PFSK-1 (cell line): ENCODE measurements around the gene NCAPD3.

ENCODE experiments used
- FOXP2 ChIP-seq: optimal IDR thresholded peaks from 2 replicates; pipeline ENCODE3; 2011; ENCODE audit warnings: borderline replicate concordance, control low read depth, inconsistent platforms; ENCODE audit not compliant: insufficient read depth; ENCODE audit errors: extremely low read length, extremely low read depth
- POLR2AphosphoS5 ChIP-seq: IDR thresholded peaks from 2 replicates; pipeline ENCODE4 v1.6.1; 2012; ENCODE audit warnings: low read depth, mild to moderate bottlenecking, control low read depth, low read length, moderate library complexity
- SIN3A ChIP-seq: IDR thresholded peaks from 2 replicates; pipeline ENCODE4 v1.6.1; 2012; ENCODE audit warnings: mild to moderate bottlenecking, low read length, moderate library complexity, borderline replicate concordance; ENCODE audit not compliant: insufficient read depth
- TAF1 ChIP-seq: IDR thresholded peaks from 2 replicates; pipeline ENCODE4 v1.6.1; 2012; ENCODE audit warnings: low read length, control low read depth, borderline replicate concordance; ENCODE audit not compliant: insufficient read depth
- TF ChIP-seq, protein P1 (sequence below), 2 experiments: IDR thresholded peaks; 2 replicates each; pipeline versions ENCODE4 v1.6.1 to v1.8.0; 2011 to 2012; ENCODE audit warnings: low read depth in 2 of 2, low read length in 2 of 2, control low read depth in 1 of 2, inconsistent platforms in 1 of 2, mild to moderate bottlenecking in 1 of 2, moderate library complexity in 1 of 2; ENCODE audit not compliant: insufficient read depth in 1 of 2

NCAPD3 gene

DNA sequence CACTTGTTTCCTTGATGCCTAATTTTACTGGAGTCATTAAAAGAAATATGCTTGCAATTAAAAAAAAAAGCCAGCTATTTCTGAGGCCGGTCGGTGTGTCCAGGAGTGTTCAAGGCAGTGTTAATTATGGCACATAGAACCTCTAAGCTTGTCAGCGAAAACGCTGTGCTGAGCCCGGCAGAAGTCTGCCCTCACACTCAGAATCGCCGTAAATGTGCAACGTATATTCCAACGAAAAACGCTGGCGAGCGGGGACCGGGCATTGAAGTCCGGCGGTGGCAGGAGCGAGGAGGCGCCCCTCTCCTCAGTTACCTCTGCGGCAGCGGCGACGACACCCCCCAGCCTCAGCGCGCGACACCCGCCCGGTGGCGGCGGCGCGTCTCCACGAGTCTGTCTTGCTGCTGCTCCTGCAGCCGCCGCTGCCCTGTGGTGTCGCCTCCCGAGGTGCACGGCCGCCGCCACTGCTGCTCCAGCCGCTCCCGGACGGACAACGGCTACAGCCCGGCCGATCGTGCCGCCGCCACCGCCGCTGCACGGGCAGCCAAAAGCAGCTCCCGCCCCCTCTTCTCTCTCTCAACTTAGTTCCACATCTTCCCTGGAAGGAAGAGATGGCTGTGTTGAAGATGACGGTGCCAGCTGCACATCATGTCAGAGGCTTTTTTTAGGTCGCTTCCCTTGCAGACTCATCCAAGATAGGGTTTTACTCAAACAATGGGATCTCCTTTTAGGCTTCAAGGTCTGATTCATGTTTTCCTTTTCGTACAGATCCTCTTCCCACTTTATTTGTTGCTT lies 98.9 kb downstream of the NCAPD3 start:
- TF ChIP-seq TAF1 (no peak), SIN3A (no peak), FOXP2 (no peak), POLR2AphosphoS5 (no peak)
- TF ChIP-seq, protein P1, sequence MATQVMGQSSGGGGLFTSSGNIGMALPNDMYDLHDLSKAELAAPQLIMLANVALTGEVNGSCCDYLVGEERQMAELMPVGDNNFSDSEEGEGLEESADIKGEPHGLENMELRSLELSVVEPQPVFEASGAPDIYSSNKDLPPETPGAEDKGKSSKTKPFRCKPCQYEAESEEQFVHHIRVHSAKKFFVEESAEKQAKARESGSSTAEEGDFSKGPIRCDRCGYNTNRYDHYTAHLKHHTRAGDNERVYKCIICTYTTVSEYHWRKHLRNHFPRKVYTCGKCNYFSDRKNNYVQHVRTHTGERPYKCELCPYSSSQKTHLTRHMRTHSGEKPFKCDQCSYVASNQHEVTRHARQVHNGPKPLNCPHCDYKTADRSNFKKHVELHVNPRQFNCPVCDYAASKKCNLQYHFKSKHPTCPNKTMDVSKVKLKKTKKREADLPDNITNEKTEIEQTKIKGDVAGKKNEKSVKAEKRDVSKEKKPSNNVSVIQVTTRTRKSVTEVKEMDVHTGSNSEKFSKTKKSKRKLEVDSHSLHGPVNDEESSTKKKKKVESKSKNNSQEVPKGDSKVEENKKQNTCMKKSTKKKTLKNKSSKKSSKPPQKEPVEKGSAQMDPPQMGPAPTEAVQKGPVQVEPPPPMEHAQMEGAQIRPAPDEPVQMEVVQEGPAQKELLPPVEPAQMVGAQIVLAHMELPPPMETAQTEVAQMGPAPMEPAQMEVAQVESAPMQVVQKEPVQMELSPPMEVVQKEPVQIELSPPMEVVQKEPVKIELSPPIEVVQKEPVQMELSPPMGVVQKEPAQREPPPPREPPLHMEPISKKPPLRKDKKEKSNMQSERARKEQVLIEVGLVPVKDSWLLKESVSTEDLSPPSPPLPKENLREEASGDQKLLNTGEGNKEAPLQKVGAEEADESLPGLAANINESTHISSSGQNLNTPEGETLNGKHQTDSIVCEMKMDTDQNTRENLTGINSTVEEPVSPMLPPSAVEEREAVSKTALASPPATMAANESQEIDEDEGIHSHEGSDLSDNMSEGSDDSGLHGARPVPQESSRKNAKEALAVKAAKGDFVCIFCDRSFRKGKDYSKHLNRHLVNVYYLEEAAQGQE (IDR thresholded peaks at IDR 0.05; ENCODE audit: insufficient read depth in 1 of 2, low read depth in 2 of 2, low read length in 2 of 2) = no peak

GRCh38 chr11:134120921-134121526 lies 102.7 kb downstream of the NCAPD3 start:
- TF ChIP-seq, protein P1 (IDR thresholded peaks at IDR 0.05; ENCODE audit: insufficient read depth in 1 of 2, low read depth in 2 of 2, low read length in 2 of 2) = no peak
- TF ChIP-seq POLR2AphosphoS5 = no peak
- no peak for TF ChIP-seq FOXP2
- TF ChIP-seq TAF1 = no peak
- no peak for TF ChIP-seq SIN3A

GRCh38 chr11:134120143-134120850 lies 103.5 kb downstream of the NCAPD3 start:
- no peak for TF ChIP-seq TAF1
- no peak for TF ChIP-seq POLR2AphosphoS5
- TF ChIP-seq, protein P1 (IDR thresholded peaks at IDR 0.05; ENCODE audit: insufficient read depth in 1 of 2, low read depth in 2 of 2, low read length in 2 of 2) = no peak
- no peak for TF ChIP-seq FOXP2
- TF ChIP-seq SIN3A = no peak

DNA sequence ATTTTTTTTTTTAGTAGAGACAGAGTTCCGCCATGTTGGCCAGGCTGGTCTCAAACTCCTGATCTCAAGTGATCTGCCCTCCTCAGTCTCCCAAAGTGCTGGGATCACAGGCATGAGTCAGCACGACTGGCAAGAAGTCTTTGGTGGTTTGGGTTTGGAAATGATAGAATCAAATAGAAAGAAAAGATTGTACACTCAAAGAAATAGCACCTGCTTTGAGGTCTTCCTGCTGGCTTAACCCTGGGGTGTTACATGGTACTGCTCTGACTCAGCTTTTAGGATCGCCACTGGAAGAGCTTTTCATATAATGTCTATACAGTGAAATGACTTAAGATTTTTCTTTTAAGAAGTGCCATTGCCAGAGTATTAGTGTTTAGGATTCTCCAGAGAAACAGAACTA lies 104.7 kb downstream of the NCAPD3 start:
- TF ChIP-seq SIN3A = no peak
- no peak for TF ChIP-seq POLR2AphosphoS5
- TF ChIP-seq, protein P1 (IDR thresholded peaks at IDR 0.05; ENCODE audit: insufficient read depth in 1 of 2, low read depth in 2 of 2, low read length in 2 of 2) = no peak
- TF ChIP-seq FOXP2 = no peak
- TF ChIP-seq TAF1 = no peak
